Mesodermal cell (in vitro differentiated cells): ENCODE data around the gene RNGTT.
"Not testable (repeated sequence)": the region's sequence is repeated elsewhere in the genome, so short reads cannot be mapped to it uniquely, and the experiment has no call there.

Experiments
- H3K27ac ChIP-seq: 2 replicates; pipeline ENCODE4 v1.7.0; 2013; ENCODE audit warnings: mild to moderate bottlenecking, low read depth, low read length, moderate library complexity; ENCODE audit not compliant: severe bottlenecking
- H3K36me3 ChIP-seq: 2 replicates; pipeline ENCODE4 v1.7.1; 2013; ENCODE audit warnings: mild to moderate bottlenecking, low read length, moderate library complexity; ENCODE audit not compliant: control insufficient read depth, insufficient read depth
- H3K4me1 ChIP-seq: one replicate; pipeline ENCODE4 v1.7.1; 2013; ENCODE audit warnings: mild to moderate bottlenecking, low read length; ENCODE audit not compliant: insufficient read depth, control insufficient read depth, poor library complexity, severe bottlenecking
- H3K4me3 ChIP-seq: 2 replicates; pipeline ENCODE4 v1.7.0; 2013; ENCODE audit warnings: low read length, control low read depth, mild to moderate bottlenecking; ENCODE audit not compliant: insufficient read depth, poor library complexity, severe bottlenecking; ENCODE audit errors: extremely low read depth
- H3K9me3 ChIP-seq: 2 replicates; pipeline ENCODE4 v1.7.1; 2013; ENCODE audit warnings: mild to moderate bottlenecking, low read length, moderate library complexity; ENCODE audit not compliant: control insufficient read depth
- WGBS, 2 experiments: methylation state at CpG; one replicate each; pipeline ENCODE4 v1.1.5; 2013; ENCODE audit warnings: missing lambda C conversion rate in 2 of 2; ENCODE audit not compliant: insufficient coverage in 2 of 2; 5-methylcytosine and 5-hydroxymethylcytosine counted together

The RNGTT gene

GRCh38 chr6:88910922-88911778 is 52.3 kb downstream of the RNGTT start:
- Histone ChIP-seq H3K9me3 (peaks cover 5% of the 10 kb centered on the region), H3K4me1 (no peaks in the 10 kb centered on the region), H3K27ac (no peak overlapping the region), H3K4me3 (no peak overlapping the region), H3K36me3 (peaks cover 2% of the 10 kb centered on the region)
- WGBS, 2 experiments, result 93 to 94% methylated on average over 3 to 5 of the region's 7 CpGs

- H3K27ac ChIP-seq, result no peak overlapping the region
- no peak overlapping the region for H3K4me3 ChIP-seq
- no peaks in the 10 kb centered on the region for H3K9me3 ChIP-seq
- H3K4me1 ChIP-seq, result no peaks in the 10 kb centered on the region
- WGBS, 2 experiments, result 90 to 93% methylated on average over 8 to 9 of the region's 9 CpGs
- peaks cover 14% of the 10 kb centered on the region for H3K36me3 ChIP-seq
Observed at GRCh38 chr6:88908598-88909548, 54.5 kb downstream of the RNGTT start.

- H3K4me3 ChIP-seq, H3K27ac ChIP-seq, H3K4me1 ChIP-seq, H3K9me3 ChIP-seq: not testable (repeated sequence)
- peaks cover 24% of the 10 kb centered on the region for H3K36me3 ChIP-seq
- 67% methylated on average over 1 of the region's 2 CpGs; no CpG with 5 or more reads in 1 of the 2 experiments for WGBS, 2 experiments
Observed at GRCh38 chr6:88907148-88907547, 56.3 kb downstream of the RNGTT start.

- H3K27ac ChIP-seq, result no peak overlapping the region
- H3K4me3 ChIP-seq, result no peak overlapping the region
- H3K36me3 ChIP-seq, result peaks cover 27% of the 10 kb centered on the region
- no peaks in the 10 kb centered on the region for H3K4me1 ChIP-seq
- no peaks in the 10 kb centered on the region for H3K9me3 ChIP-seq
- no CpG with 5 or more reads among the region's 2 CpGs for WGBS, 2 experiments
Observed at GRCh38 chr6:88899569-88900316, 63.7 kb downstream of the RNGTT start.

- Histone ChIP-seq H3K36me3 (no peaks in the 10 kb centered on the region), H3K4me3 (no peak overlapping the region), H3K27ac (no peak overlapping the region), H3K4me1 (no peaks in the 10 kb centered on the region), H3K9me3 (no peaks in the 10 kb centered on the region)
- 89 to 95% methylated on average over 2 of the region's 2 CpGs for WGBS, 2 experiments
Observed at GRCh38 chr6:88895911-88896310, 67.5 kb downstream of the RNGTT start.

GRCh38 chr6:88890860-88891845 is 72.3 kb downstream of the RNGTT start:
- Histone ChIP-seq H3K27ac (no peak overlapping the region), H3K4me1 (no peaks in the 10 kb centered on the region), H3K36me3 (peaks cover 24% of the 10 kb centered on the region), H3K4me3 (no peak overlapping the region), H3K9me3 (no peaks in the 10 kb centered on the region)
- 60 to 100% methylated on average over 1 to 2 of the region's 5 CpGs for WGBS, 2 experiments

GRCh38 chr6:88890394-88890793 is 73.0 kb downstream of the RNGTT start:
- peaks cover 32% of the 10 kb centered on the region for H3K36me3 ChIP-seq
- no peak overlapping the region for H3K4me3 ChIP-seq
- no peak overlapping the region for H3K27ac ChIP-seq
- no peaks in the 10 kb centered on the region for H3K4me1 ChIP-seq
- WGBS, 2 experiments, result 88% methylated on average over 1 of the region's 3 CpGs; no CpG with 5 or more reads in 1 of the 2 experiments
- no peaks in the 10 kb centered on the region for H3K9me3 ChIP-seq

- no peaks in the 10 kb centered on the region for H3K4me1 ChIP-seq
- H3K4me3 ChIP-seq, result no peak overlapping the region
- H3K9me3 ChIP-seq, result no peaks in the 10 kb centered on the region
- peaks cover 25% of the 10 kb centered on the region for H3K36me3 ChIP-seq
- H3K27ac ChIP-seq, result no peak overlapping the region
Observed at GRCh38 chr6:88884361-88884760, 79.1 kb downstream of the RNGTT start.

GRCh38 chr6:88882536-88882935 is 80.9 kb downstream of the RNGTT start:
- Histone ChIP-seq H3K4me1 (no peaks in the 10 kb centered on the region), H3K4me3 (no peak overlapping the region), H3K36me3 (peaks cover 17% of the 10 kb centered on the region), H3K27ac (no peak overlapping the region), H3K9me3 (no peaks in the 10 kb centered on the region)
- WGBS, 2 experiments, result 100% methylated on average over 1 to 2 of the region's 2 CpGs
